Stimulated activated CD8-positive, alpha-beta memory T cell treated with anti-CD3 and anti-CD28 coated beads, Interleukin-7, amount 100 ng/mL, for 48 hours (primary cell): ENCODE data around the gene ARSG.

Experiments
- DNase-seq, 2 donors: peaks; one replicate each; pipeline ENCODE4 v3.0.0-alpha.2; 2020; ENCODE audit warnings: low read depth in 1 of 2; ENCODE audit errors: extremely low read depth in 1 of 2

ARSG gene

GRCh38 chr17:68462381-68463210, 171.3 kb downstream of the ARSG start:
- DNase-seq, result peak in 1 of 2 donors; percentile 59

- no peak for DNase-seq
Measured at GRCh38 chr17:68463211-68464019, 172.1 kb downstream of the ARSG start.

DNA sequence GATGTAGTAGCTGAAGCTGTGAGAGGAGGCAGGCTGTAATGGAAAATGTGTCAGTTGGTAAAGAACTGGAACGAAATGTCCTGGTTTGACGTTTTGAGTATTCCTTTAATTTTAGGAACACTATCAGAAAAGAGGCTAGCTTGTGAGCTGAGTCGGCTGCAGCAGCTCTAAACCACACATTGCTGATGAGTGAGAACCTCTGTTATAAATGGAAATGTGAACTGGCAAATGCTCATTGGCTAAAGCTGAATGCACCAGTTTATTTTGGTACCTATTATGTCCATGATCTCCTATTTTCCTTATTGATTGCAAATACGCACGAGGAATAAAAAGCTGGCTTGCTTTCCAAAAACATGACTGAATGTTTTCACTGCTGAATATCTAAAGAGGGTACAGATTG, 177.0 kb downstream of the ARSG start:
- no peak for DNase-seq

DNA sequence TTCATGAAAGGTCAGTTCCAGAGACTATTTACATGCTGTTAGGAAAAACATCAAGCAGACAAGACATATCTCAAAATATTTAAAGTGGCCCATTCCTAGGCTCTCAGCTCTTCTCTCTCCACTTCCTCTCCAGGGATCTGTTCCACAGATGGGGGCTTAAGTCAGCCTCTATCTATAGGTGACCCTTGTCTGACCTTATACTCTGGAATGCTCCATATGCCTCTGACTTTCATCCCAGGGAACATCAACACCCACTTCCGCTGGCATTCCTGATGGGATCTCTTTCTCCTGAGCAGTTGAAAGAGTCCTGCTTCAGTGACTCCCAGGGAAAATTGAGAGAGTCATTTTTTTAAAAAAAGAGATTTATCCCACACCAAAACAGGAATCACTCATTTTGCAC, 177.5 kb downstream of the ARSG start:
- no peak for DNase-seq
